ENCODE measurements around the gene XXYLT1.
"Not testable (repeated sequence)": the region's sequence is repeated elsewhere in the genome, so short reads cannot be mapped to it uniquely, and the experiment has no call there.

Gene XXYLT1

GRCh38 chr3:195063581-195064193, 207.3 kb downstream of the XXYLT1 start:
- DNase-seq (ENCODE audit: low spot score) = no peak

DNA sequence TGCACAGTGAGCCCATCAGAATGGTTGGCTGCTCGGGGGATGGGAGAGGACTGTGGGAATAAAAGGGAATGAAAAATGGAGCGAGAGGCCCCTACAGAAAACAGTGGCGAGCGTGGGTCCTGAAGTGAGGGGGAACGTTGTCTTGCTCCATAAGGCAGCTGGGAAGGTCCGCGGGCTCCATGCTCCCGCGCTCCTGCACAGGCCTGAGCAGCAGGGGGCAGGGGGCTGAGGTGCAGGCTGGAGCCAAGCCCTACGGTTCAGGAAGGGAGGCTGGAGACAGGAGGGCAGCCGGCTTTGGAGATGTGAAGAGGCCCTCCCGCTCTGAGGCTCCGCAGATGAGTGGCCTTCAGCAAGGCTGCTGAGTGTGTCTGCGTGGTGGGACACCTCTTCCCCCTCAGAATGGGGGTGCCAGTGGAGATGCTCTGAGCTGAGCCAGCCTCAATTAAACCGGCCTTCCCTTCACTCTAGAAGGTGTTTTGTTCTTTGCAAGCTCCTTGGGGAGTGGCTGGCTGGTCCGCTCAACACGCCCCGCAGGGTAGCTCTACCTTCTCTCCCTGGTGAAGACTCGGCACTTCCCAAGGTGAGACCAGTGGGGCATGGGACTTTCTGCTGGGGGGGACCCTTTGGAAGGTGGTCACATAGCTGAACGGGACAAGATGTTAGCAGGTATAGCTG, 208.0 kb downstream of the XXYLT1 start:
- no peak for DNase-seq (ENCODE audit: low spot score)

DNA sequence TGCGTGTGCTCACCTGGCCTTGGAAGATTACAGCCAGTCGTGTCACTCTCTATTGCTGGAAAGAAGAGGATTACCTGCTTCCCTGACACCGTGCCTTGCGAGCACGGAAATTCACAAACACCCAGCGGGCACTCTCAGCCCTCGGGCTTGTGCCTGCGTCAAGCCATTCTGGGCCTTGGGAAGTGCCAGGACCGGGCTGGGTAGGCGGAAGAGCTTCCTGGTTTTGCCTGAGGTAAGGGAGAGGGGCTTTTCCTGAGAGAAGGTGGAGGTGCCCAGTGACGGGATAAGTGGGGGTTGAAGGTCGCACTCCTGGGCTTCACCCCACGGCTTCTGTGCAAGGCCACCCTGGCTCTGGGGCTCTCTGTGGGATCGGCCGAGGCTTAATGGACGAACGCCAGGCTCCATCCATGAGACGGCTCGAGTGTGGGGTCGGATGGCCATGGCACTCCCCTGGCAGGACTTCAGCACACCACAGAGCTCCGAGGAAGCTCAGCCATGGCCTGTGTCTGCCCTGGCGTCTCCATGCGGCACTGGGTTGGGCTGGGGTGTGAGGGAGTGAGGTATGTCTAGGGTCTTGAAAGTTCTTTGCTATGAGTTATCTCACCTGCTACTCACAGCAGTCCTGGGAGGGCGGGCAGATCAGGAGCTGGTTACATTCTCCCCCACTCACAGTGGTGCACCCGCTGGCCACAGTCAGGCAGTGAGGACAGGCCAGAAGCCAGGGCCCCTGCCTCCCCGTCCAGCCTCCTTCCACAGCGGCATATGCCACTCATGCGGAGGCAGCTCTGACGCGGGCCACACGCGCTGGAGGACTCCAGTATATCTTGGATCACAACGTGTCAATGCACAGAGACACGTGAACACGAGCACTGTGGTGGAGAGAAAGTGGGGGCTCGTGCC, 209.0 kb downstream of the XXYLT1 start:
- no peak for DNase-seq (ENCODE audit: low spot score)

GRCh38 chr3:195060531-195061291, 210.2 kb downstream of the XXYLT1 start:
- DNase-seq (ENCODE audit: low spot score) = peak; percentile 7

GRCh38 chr3:195060217-195060481, 210.8 kb downstream of the XXYLT1 start:
- DNase-seq (ENCODE audit: low spot score) = no peak

DNA sequence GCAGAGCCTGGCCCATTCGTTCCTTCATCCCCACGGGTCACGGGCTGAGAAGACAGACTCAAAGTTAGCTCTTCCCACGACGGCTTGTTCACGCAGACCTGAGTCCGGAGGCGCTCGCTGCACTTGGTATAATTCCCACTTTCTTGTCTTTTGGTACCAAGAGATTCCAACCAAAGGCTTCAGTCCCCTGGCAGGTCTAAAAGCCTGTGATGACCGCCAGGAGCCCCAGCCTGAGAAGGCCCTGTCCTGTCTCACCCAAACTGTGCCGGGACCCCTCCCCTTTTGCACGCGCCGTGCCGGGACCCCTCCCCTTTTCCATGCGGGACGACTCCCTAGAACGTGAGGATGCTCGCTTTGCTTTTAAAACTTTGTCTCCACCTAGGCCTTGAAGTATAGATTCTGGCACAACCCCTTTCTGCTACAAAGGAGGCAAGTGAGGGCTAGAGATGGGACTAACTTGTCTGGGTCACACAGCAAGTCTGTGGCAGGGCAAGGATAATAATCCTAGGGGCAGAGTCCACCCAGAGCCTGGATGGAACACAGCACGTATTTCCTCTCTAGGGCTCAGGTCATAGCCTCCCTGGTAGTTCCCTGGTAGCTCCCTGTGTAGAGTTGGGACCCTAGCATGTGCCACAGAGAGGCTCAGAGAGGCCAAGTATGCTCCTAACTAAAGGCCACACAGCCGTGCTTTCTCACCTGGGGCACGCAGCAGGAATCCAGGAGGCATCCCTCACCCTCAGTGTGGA, 211.3 kb downstream of the XXYLT1 start:
- no peak for DNase-seq (ENCODE audit: low spot score)

DNA sequence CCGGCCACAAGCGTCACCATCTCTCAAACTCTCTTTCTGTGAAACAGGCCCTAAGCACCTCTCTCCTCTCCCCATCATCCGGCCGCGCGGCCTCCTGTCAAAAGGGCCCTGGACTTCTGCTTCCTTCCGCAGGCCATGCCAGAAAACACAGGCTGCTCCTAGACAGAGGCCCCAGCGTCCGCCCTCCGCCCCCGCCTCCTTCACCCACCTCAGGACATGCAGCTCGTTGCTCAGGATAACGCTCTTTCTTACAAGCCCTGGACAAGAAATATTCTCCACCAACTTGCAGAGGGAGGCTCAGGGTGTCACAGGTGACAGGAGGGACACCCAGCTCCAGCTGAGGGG, 212.0 kb downstream of the XXYLT1 start:
- DNase-seq (ENCODE audit: low spot score) = no peak

GRCh38 chr3:195058336-195059005, 212.5 kb downstream of the XXYLT1 start:
- DNase-seq (ENCODE audit: low spot score) = no peak

- DNase-seq (ENCODE audit: low spot score) = no peak
Measured at GRCh38 chr3:195057716-195058115, 213.2 kb downstream of the XXYLT1 start.

GRCh38 chr3:195056506-195056905, 214.5 kb downstream of the XXYLT1 start:
- DNase-seq (ENCODE audit: low spot score) = no peak

GRCh38 chr3:195054311-195054710, 216.6 kb downstream of the XXYLT1 start:
- DNase-seq (ENCODE audit: low spot score) = no peak

DNA sequence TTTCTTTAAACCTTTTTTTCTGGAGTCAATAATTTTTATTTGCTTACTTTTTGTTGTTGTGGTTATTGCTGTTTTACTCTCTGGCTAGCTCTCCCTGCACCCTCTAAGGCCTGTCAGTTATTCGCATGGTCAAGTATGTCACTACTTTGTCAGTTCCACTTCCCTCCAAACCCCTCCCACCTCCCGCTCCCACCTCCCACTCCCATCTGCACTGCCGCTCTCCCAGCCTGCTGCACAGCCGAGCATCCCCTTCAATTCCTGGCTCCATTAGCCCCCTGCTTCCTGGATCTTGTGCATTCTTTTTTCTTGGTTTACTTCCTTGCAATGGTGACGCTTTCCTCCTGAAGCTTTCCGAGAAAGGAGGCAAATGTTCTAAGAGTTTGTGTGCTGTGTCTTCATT, 218.0 kb downstream of the XXYLT1 start:
- no peak for DNase-seq (ENCODE audit: low spot score)

GRCh38 chr3:195050296-195050695, 220.7 kb downstream of the XXYLT1 start:
- DNase-seq (ENCODE audit: low spot score) = not testable (repeated sequence)

DNA sequence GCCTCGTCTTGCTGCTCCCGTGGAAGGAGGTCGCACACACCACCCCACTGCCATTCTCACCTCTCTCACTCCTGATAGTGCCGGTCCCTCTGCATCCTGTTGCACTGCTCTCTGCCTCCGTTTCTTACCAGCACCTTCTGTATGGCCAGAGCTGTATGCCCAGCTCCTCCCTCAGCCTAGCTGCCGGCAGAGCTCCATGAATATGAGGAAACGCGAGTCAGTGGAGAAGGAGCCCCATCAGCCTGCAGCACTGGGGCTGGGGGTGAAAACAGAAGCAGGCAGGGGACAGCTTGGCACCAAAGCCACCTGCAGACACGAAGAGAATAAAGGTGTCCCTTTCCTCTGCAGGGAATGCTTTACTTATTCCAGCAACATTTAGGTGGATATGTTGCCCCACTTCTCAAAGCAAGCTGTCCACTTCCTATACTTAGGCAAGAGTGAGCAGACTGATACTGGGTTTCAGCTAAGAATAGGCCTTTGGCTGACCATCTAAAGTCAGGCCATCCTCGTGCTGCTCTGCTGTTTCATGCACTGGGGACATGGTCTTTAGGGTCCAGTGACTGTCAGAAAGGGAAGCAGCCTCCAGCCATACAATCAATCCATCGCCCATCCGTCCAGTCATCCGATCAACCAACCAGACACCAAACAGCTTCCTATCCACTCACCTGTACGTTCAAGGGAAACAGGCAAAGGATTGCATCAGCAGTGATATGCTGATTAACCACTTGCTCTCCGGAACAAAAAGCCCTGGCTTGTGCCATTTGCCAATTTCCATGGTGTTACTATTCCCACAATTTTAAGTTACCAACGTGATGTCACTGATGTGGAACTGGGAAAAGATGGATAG, 222.7 kb downstream of the XXYLT1 start:
- DNase-seq (ENCODE audit: low spot score) = peak; percentile 10

DNA sequence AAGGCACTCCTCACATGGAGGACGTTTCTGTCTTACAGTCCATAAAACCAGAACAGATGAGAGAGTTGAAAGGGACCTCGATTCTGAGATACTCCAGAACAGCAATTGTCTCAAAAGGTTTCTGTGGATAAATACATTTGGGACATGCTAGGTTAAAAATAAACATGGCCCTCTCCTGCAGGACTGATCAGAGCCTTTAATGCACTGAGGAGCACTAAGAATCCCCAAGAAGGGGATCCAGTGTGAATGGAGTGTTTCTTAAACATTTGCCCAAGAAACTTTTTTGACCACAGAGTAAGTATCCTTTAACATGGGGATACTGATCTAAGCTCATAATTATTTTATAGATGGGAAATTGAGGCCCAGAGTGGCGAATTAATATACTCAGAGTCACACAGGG, 223.4 kb downstream of the XXYLT1 start:
- no peak for DNase-seq (ENCODE audit: low spot score)

GRCh38 chr3:195046441-195046840, 224.5 kb downstream of the XXYLT1 start:
- DNase-seq (ENCODE audit: low spot score) = no peak

- no peak for DNase-seq (ENCODE audit: low spot score)
Measured at GRCh38 chr3:195045481-195046210, 225.3 kb downstream of the XXYLT1 start.

DNA sequence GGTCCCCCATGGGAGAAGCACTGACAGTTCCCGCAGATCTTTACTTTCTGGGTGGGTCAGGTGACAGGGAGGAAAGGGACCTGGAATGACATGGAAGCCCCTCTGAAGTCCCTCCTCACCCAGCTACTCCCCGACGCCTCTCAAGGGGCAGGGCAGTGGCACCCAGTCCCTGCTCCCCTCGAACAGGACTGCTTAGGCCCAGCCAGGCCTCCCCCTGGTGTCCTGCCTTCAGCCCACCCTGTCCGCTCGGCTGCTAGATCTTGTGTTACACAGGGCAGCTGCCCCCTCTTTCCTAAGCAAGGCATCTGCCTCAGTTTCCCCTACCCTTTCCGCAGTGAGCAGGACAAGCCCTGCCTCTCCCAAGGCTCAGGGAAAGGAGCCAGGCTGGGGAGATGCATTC, 226.5 kb downstream of the XXYLT1 start:
- no peak for DNase-seq (ENCODE audit: low spot score)

GRCh38 chr3:195043607-195044339, 227.2 kb downstream of the XXYLT1 start:
- no peak for DNase-seq (ENCODE audit: low spot score)

All from globus pallidus (tissue), 1 donor.